K562 (cell line): ENCODE data around the gene ACAP3. TPM values are rescaled to one million over a fixed set of nuclear protein-coding genes. Genes with fewer than 3 reads are reported as not detected.

Experiments
- JUN ChIP-seq, 2 experiments: sonication (generic) in 1 of 2; formaldehyde crosslinking in 1 of 2; IDR thresholded peaks; 2 replicates each; pipeline versions ENCODE4 v1.6.1 to v1.8.0; 2012 to 2022; ENCODE audit warnings: borderline replicate concordance in 2 of 2, mild to moderate bottlenecking in 2 of 2, improper control_type of control experiment in 1 of 2, low read depth in 1 of 2, low read length in 1 of 2, missing genetic modification reagents in 1 of 2
- PPARD ChIP-seq: fragments of 250-450 bp; sonication (Bioruptor Pico); IDR thresholded peaks from 2 replicates; pipeline ENCODE4 v1.8.0; 2022; ENCODE audit warnings: inconsistent platforms, mild to moderate bottlenecking, moderate library complexity
- RAD51 ChIP-seq: fragments of 450-650 bp; IDR thresholded peaks from 2 replicates; pipeline ENCODE4 v1.7.1; 2016; ENCODE audit warnings: low read depth, mild to moderate bottlenecking, borderline replicate concordance
- RBFOX2 ChIP-seq: fragments of 200-400 bp; formaldehyde crosslinking; IDR thresholded peaks from 2 replicates; pipeline ENCODE4 v1.6.1; 2017; ENCODE audit warnings: low read depth, mild to moderate bottlenecking, low read length, moderate library complexity
- RBM34 ChIP-seq: fragments of 200-400 bp; formaldehyde crosslinking; IDR thresholded peaks from 2 replicates; pipeline ENCODE4 v1.6.1; 2018; ENCODE audit warnings: low read length, borderline replicate concordance; ENCODE audit not compliant: insufficient read depth
- polyA plus RNA-seq, 8 experiments: library from polyadenylated mRNA; depleted of rRNA in 4 of 8; stranded (reverse) in 5 of 8; unstranded in 3 of 8; fragments of >200 nt; fragmentation: Nextera tagmentation in 2 of 8; fragmentation: Illumina TruSeq in 1 of 8; extraction: Ambion mirVana in 2 of 8; extraction: Trizol in 1 of 8; gene quantifications; 2 replicates each; pipeline versions ENCODE4 v1.2.1 to v1.2.3, GENCODE V29; 2011 to 2014; ENCODE audit warnings: inconsistent platforms in 1 of 8, missing spikeins in 1 of 8
- total RNA-seq, 7 experiments: library from RNA; depleted of rRNA in 6 of 7; stranded (reverse); fragments of >200 nt in 6 of 7; fragmentation: Illumina TruSeq in 2 of 7; extraction: Trizol in 2 of 7; gene quantifications; 2 replicates each; pipeline versions ENCODE4 v1.2.1 to v1.2.3, GENCODE V29; 2011 to 2021; ENCODE audit warnings: low replicate concordance in 1 of 7
- TF ChIP-seq, protein P1 (sequence below): sonication (generic); formaldehyde crosslinking; IDR thresholded peaks from 2 replicates; pipeline ENCODE4 v1.8.0; 2023; ENCODE audit warnings: missing genetic modification reagents, mild to moderate bottlenecking, borderline replicate concordance
- TF ChIP-seq, protein P2 (sequence below): sonication (generic); formaldehyde crosslinking; IDR thresholded peaks from 2 replicates; pipeline ENCODE4 v1.8.0; 2023; ENCODE audit warnings: mild to moderate bottlenecking, missing genetic modification reagents
- TF ChIP-seq, protein P3 (sequence below): sonication (generic); formaldehyde crosslinking; IDR thresholded peaks from 2 replicates; pipeline ENCODE4 v1.8.0; 2022; ENCODE audit warnings: mild to moderate bottlenecking, missing genetic modification reagents
- TF ChIP-seq, protein P4 (sequence below), 2 experiments: fragments of 450-650 bp in 1 of 2; sonication (generic) in 1 of 2; formaldehyde crosslinking; conservative IDR thresholded peaks; 2 replicates each; pipeline versions ENCODE4 v1.4.0 to v1.8.1; 2020 to 2022; ENCODE audit warnings: mild to moderate bottlenecking in 1 of 2, missing genetic modification reagents in 1 of 2
- TF ChIP-seq, protein P5 (sequence below): sonication (generic); formaldehyde crosslinking; IDR thresholded peaks from 2 replicates; pipeline ENCODE4 v1.8.1; 2022; ENCODE audit warnings: missing genetic modification reagents

ACAP3 gene
- total and polyA plus RNA-seq, 9 of the 15 experiments (the other 6 are each of a cell fraction or from before 2014, with no cell fraction given) = 0.01 to 49.0 (median 12.0) TPM

DNA sequence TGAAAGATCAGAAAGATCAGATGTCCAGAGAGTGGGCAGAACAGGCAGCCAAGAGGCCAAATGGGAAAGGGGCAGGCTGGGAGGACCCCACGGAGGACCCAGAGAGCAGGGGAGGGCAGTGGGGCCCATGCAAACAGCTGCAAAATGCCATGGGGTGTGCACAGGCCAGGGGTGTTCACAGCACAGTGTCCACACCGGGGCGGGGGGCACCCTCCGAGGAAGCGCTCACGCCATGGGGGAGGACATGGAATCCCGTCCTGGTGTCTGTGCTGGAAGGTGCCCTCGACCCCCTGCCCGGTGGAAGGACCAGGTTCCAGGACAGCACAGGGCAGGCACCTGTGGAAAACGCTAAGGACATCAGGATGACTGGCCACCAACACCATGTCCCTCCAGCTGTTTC lies 15.2 kb upstream of the ACAP3 start (continued):
- TF ChIP-seq, protein P1, sequence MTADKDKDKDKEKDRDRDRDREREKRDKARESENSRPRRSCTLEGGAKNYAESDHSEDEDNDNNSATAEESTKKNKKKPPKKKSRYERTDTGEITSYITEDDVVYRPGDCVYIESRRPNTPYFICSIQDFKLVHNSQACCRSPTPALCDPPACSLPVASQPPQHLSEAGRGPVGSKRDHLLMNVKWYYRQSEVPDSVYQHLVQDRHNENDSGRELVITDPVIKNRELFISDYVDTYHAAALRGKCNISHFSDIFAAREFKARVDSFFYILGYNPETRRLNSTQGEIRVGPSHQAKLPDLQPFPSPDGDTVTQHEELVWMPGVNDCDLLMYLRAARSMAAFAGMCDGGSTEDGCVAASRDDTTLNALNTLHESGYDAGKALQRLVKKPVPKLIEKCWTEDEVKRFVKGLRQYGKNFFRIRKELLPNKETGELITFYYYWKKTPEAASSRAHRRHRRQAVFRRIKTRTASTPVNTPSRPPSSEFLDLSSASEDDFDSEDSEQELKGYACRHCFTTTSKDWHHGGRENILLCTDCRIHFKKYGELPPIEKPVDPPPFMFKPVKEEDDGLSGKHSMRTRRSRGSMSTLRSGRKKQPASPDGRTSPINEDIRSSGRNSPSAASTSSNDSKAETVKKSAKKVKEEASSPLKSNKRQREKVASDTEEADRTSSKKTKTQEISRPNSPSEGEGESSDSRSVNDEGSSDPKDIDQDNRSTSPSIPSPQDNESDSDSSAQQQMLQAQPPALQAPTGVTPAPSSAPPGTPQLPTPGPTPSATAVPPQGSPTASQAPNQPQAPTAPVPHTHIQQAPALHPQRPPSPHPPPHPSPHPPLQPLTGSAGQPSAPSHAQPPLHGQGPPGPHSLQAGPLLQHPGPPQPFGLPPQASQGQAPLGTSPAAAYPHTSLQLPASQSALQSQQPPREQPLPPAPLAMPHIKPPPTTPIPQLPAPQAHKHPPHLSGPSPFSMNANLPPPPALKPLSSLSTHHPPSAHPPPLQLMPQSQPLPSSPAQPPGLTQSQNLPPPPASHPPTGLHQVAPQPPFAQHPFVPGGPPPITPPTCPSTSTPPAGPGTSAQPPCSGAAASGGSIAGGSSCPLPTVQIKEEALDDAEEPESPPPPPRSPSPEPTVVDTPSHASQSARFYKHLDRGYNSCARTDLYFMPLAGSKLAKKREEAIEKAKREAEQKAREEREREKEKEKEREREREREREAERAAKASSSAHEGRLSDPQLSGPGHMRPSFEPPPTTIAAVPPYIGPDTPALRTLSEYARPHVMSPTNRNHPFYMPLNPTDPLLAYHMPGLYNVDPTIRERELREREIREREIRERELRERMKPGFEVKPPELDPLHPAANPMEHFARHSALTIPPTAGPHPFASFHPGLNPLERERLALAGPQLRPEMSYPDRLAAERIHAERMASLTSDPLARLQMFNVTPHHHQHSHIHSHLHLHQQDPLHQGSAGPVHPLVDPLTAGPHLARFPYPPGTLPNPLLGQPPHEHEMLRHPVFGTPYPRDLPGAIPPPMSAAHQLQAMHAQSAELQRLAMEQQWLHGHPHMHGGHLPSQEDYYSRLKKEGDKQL (CRISPR knock-in tag) = no peak
- TF ChIP-seq JUN (IDR thresholded peaks at IDR 0.05; ENCODE audit: borderline replicate concordance, low read depth, low read length) (no peak), JUN (CRISPR knock-in tag; IDR thresholded peaks at IDR 0.05; ENCODE audit: borderline replicate concordance) (no peak), RBFOX2 (peak; percentile 56; the same call in 1 of the 2 replicates), PPARD (no peak), RAD51 (no peak), RBM34 (no peak)
- TF ChIP-seq, protein P2, sequence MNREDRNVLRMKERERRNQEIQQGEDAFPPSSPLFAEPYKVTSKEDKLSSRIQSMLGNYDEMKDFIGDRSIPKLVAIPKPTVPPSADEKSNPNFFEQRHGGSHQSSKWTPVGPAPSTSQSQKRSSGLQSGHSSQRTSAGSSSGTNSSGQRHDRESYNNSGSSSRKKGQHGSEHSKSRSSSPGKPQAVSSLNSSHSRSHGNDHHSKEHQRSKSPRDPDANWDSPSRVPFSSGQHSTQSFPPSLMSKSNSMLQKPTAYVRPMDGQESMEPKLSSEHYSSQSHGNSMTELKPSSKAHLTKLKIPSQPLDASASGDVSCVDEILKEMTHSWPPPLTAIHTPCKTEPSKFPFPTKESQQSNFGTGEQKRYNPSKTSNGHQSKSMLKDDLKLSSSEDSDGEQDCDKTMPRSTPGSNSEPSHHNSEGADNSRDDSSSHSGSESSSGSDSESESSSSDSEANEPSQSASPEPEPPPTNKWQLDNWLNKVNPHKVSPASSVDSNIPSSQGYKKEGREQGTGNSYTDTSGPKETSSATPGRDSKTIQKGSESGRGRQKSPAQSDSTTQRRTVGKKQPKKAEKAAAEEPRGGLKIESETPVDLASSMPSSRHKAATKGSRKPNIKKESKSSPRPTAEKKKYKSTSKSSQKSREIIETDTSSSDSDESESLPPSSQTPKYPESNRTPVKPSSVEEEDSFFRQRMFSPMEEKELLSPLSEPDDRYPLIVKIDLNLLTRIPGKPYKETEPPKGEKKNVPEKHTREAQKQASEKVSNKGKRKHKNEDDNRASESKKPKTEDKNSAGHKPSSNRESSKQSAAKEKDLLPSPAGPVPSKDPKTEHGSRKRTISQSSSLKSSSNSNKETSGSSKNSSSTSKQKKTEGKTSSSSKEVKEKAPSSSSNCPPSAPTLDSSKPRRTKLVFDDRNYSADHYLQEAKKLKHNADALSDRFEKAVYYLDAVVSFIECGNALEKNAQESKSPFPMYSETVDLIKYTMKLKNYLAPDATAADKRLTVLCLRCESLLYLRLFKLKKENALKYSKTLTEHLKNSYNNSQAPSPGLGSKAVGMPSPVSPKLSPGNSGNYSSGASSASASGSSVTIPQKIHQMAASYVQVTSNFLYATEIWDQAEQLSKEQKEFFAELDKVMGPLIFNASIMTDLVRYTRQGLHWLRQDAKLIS = no peak
- TF ChIP-seq, protein P3, sequence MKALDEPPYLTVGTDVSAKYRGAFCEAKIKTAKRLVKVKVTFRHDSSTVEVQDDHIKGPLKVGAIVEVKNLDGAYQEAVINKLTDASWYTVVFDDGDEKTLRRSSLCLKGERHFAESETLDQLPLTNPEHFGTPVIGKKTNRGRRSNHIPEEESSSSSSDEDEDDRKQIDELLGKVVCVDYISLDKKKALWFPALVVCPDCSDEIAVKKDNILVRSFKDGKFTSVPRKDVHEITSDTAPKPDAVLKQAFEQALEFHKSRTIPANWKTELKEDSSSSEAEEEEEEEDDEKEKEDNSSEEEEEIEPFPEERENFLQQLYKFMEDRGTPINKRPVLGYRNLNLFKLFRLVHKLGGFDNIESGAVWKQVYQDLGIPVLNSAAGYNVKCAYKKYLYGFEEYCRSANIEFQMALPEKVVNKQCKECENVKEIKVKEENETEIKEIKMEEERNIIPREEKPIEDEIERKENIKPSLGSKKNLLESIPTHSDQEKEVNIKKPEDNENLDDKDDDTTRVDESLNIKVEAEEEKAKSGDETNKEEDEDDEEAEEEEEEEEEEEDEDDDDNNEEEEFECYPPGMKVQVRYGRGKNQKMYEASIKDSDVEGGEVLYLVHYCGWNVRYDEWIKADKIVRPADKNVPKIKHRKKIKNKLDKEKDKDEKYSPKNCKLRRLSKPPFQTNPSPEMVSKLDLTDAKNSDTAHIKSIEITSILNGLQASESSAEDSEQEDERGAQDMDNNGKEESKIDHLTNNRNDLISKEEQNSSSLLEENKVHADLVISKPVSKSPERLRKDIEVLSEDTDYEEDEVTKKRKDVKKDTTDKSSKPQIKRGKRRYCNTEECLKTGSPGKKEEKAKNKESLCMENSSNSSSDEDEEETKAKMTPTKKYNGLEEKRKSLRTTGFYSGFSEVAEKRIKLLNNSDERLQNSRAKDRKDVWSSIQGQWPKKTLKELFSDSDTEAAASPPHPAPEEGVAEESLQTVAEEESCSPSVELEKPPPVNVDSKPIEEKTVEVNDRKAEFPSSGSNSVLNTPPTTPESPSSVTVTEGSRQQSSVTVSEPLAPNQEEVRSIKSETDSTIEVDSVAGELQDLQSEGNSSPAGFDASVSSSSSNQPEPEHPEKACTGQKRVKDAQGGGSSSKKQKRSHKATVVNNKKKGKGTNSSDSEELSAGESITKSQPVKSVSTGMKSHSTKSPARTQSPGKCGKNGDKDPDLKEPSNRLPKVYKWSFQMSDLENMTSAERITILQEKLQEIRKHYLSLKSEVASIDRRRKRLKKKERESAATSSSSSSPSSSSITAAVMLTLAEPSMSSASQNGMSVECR = 0 out of 2 replicates have a peak, but pooled peaks have one; percentile 8
- TF ChIP-seq, protein P4, sequence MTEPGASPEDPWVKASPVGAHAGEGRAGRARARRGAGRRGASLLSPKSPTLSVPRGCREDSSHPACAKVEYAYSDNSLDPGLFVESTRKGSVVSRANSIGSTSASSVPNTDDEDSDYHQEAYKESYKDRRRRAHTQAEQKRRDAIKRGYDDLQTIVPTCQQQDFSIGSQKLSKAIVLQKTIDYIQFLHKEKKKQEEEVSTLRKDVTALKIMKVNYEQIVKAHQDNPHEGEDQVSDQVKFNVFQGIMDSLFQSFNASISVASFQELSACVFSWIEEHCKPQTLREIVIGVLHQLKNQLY (CRISPR knock-in tag; conservative IDR thresholded peaks at IDR 0.05) = no peak
- TF ChIP-seq, protein P5, sequence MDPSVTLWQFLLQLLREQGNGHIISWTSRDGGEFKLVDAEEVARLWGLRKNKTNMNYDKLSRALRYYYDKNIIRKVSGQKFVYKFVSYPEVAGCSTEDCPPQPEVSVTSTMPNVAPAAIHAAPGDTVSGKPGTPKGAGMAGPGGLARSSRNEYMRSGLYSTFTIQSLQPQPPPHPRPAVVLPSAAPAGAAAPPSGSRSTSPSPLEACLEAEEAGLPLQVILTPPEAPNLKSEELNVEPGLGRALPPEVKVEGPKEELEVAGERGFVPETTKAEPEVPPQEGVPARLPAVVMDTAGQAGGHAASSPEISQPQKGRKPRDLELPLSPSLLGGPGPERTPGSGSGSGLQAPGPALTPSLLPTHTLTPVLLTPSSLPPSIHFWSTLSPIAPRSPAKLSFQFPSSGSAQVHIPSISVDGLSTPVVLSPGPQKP (CRISPR knock-in tag) = no peak
